Measurements from ENCODE around the gene CACNA1C.

The CACNA1C gene

GRCh38 chr12:2291182-2291832 is 238.5 kb downstream of the CACNA1C start:
- H2AFZ ChIP-seq (ENCODE audit: low read depth, low read length): no peak overlapping the region
- H3K36me3 ChIP-seq (ENCODE audit: insufficient read depth, low read length): no peaks in the 10 kb centered on the region
- H3K4me1 ChIP-seq (ENCODE audit: insufficient read depth, low read length): no peaks in the 10 kb centered on the region
- H3K27ac ChIP-seq (ENCODE audit: low read length): no peak overlapping the region
- no peaks in the 10 kb centered on the region for H3K9me3 ChIP-seq (ENCODE audit: insufficient read depth, low read length, severe bottlenecking)
- H4K20me1 ChIP-seq (ENCODE audit: insufficient read depth, low read length): no peaks in the 10 kb centered on the region; the same call in 1 of the 2 replicates
- no peak overlapping the region for H3K4me2 ChIP-seq (ENCODE audit: insufficient read depth, low read length)
- no peak overlapping the region for H3K4me3 ChIP-seq (ENCODE audit: low read depth in 1 of 2, low read length in 2 of 2)
- peak; percentile 80 for TF ChIP-seq CTCF (IDR thresholded peaks at IDR 0.05; ENCODE audit: borderline replicate concordance, extremely low read depth, low read length, poor library complexity, severe bottlenecking)
- TF ChIP-seq EZH2 (IDR thresholded peaks at IDR 0.05; ENCODE audit: borderline replicate concordance, low read depth, low read length, severe bottlenecking): no peak
- H3K27me3 ChIP-seq (ENCODE audit: insufficient read depth, low read length, poor library complexity): peaks cover 7% of the 10 kb centered on the region
- ATAC-seq (ENCODE audit: insufficient read depth, low read depth) (peak; percentile 61; the same call in 1 of the 3 replicates), DNase-seq (peak; percentile 44)
- no peak overlapping the region for H3K9ac ChIP-seq (ENCODE audit: low read depth, low read length)
- no peaks in the 10 kb centered on the region for H3K79me2 ChIP-seq (ENCODE audit: insufficient read depth, low read length)

GRCh38 chr12:2291947-2292346 is 239.2 kb downstream of the CACNA1C start:
- Histone ChIP-seq H3K36me3 (ENCODE audit: insufficient read depth, low read length) (no peaks in the 10 kb centered on the region), H3K27ac (ENCODE audit: low read length) (no peak overlapping the region), H2AFZ (ENCODE audit: low read depth, low read length) (no peak overlapping the region), H3K4me1 (ENCODE audit: insufficient read depth, low read length) (no peaks in the 10 kb centered on the region), H3K27me3 (ENCODE audit: insufficient read depth, low read length, poor library complexity) (peaks cover 7% of the 10 kb centered on the region), H3K9me3 (ENCODE audit: insufficient read depth, low read length, severe bottlenecking) (no peaks in the 10 kb centered on the region), H3K4me2 (ENCODE audit: insufficient read depth, low read length) (no peak overlapping the region), H4K20me1 (ENCODE audit: insufficient read depth, low read length) (no peaks in the 10 kb centered on the region), H3K79me2 (ENCODE audit: insufficient read depth, low read length) (no peaks in the 10 kb centered on the region), H3K9ac (ENCODE audit: low read depth, low read length) (no peak overlapping the region), H3K4me3 (ENCODE audit: low read depth in 1 of 2, low read length in 2 of 2) (no peak overlapping the region)
- TF ChIP-seq CTCF (IDR thresholded peaks at IDR 0.05; ENCODE audit: borderline replicate concordance, extremely low read depth, low read length, poor library complexity, severe bottlenecking) (no peak), EZH2 (IDR thresholded peaks at IDR 0.05; ENCODE audit: borderline replicate concordance, low read depth, low read length, severe bottlenecking) (no peak)
- DNase-seq (no peak), ATAC-seq (ENCODE audit: insufficient read depth, low read depth) (no peak)

GRCh38 chr12:2292560-2292959 is 239.8 kb downstream of the CACNA1C start:
- ATAC-seq (ENCODE audit: insufficient read depth, low read depth): no peak
- no peaks in the 10 kb centered on the region for H3K9me3 ChIP-seq (ENCODE audit: insufficient read depth, low read length, severe bottlenecking)
- H3K79me2 ChIP-seq (ENCODE audit: insufficient read depth, low read length): no peaks in the 10 kb centered on the region
- H3K36me3 ChIP-seq (ENCODE audit: insufficient read depth, low read length): no peaks in the 10 kb centered on the region
- H4K20me1 ChIP-seq (ENCODE audit: insufficient read depth, low read length): no peaks in the 10 kb centered on the region
- TF ChIP-seq CTCF (IDR thresholded peaks at IDR 0.05; ENCODE audit: borderline replicate concordance, extremely low read depth, low read length, poor library complexity, severe bottlenecking) (no peak), EZH2 (IDR thresholded peaks at IDR 0.05; ENCODE audit: borderline replicate concordance, low read depth, low read length, severe bottlenecking) (no peak)
- no peak overlapping the region for H3K9ac ChIP-seq (ENCODE audit: low read depth, low read length)
- H3K4me3 ChIP-seq (ENCODE audit: low read depth in 1 of 2, low read length in 2 of 2): no peak overlapping the region
- H3K27ac ChIP-seq (ENCODE audit: low read length): no peak overlapping the region
- H3K4me2 ChIP-seq (ENCODE audit: insufficient read depth, low read length): no peak overlapping the region
- H3K4me1 ChIP-seq (ENCODE audit: insufficient read depth, low read length): no peaks in the 10 kb centered on the region
- H3K27me3 ChIP-seq (ENCODE audit: insufficient read depth, low read length, poor library complexity): peaks cover 4% of the 10 kb centered on the region
- DNase-seq: no peak
- H2AFZ ChIP-seq (ENCODE audit: low read depth, low read length): no peak overlapping the region

All from DND-41 (cell line).